Tibial nerve (tissue), 4 donors: ENCODE results near the gene SH2D6. TPM values are rescaled to one million over a fixed set of nuclear protein-coding genes. Genes with fewer than 3 reads are reported as not detected.

Source experiments
- DNase-seq, 2 donors: peaks; one replicate each; pipeline ENCODE4 v3.0.0-alpha.2; 2019; ENCODE audit warnings: low spot score in 2 of 2
- H3K27ac ChIP-seq, 4 donors: fragments of 200-600 bp; sonication (generic) in 3 of 4; one replicate each; pipeline ENCODE4 v1.5.1; 2017 to 2019; ENCODE audit warnings: mild to moderate bottlenecking in 1 of 4
- H3K27me3 ChIP-seq, 2 donors: fragments of 200-600 bp; sonication (generic) in 1 of 2; one replicate each; pipeline versions ENCODE4 v1.5.1 to v1.6.0; 2017 to 2019
- H3K36me3 ChIP-seq, 3 donors: fragments of 200-600 bp; sonication (generic); one replicate each; pipeline ENCODE4 v1.5.1; 2018 to 2019
- H3K4me1 ChIP-seq, 4 donors: fragments of 200-600 bp; sonication (generic) in 3 of 4; one replicate each; pipeline ENCODE4 v1.5.1; 2017 to 2019
- H3K4me3 ChIP-seq, 4 donors: fragments of 200-600 bp; sonication (generic) in 3 of 4; one replicate each; pipeline ENCODE4 v1.5.1; 2017 to 2019; ENCODE audit warnings: mild to moderate bottlenecking in 1 of 4, moderate library complexity in 1 of 4
- H3K9me3 ChIP-seq, 4 donors: fragments of 200-600 bp; sonication (generic) in 3 of 4; one replicate each; pipeline ENCODE4 v1.5.1; 2017 to 2019
- CTCF ChIP-seq, 5 experiments: fragments of 200-600 bp in 3 of 5; fragments of 450-650 bp in 2 of 5; sonication (generic) in 3 of 5; IDR thresholded peaks; one replicate each; pipeline ENCODE4 v1.5.1; 2016 to 2019; ENCODE audit warnings: antibody characterized with exemption in 5 of 5, mild to moderate bottlenecking in 3 of 5, moderate library complexity in 2 of 5
- EP300 ChIP-seq, 2 donors: sonication (generic); formaldehyde crosslinking; IDR thresholded peaks; one replicate each; pipeline ENCODE4 v1.6.1; 2017; ENCODE audit warnings: antibody characterized with exemption in 2 of 2, mild to moderate bottlenecking in 1 of 2
- POLR2A ChIP-seq, 2 donors: fragments of 450-650 bp; IDR thresholded peaks; one replicate each; pipeline ENCODE4 v1.6.1; 2017; ENCODE audit warnings: antibody characterized with exemption in 2 of 2, mild to moderate bottlenecking in 2 of 2, moderate library complexity in 2 of 2
- WGBS, 2 donors: methylation state at CpG; one replicate each; pipeline ENCODE4 v1.1.5; 2018; 5-methylcytosine and 5-hydroxymethylcytosine counted together
- total RNA-seq, 4 donors: library from RNA; depleted of rRNA; stranded (reverse); fragments of >200 nt; gene quantifications; one replicate each; pipeline ENCODE4 v1.1.0, GENCODE V29; 2016

SH2D6 gene
- total RNA-seq, 4 donors from 2014 or later: 1.1 TPM; not detected in 3

- Histone ChIP-seq H3K27me3 (no peaks in the 10 kb centered on the region), H3K9me3 (no peaks in the 10 kb centered on the region), H3K27ac (peak overlapping the region in 3 of 4 donors; percentile 12 to 55 (median 51)), H3K4me3 (no peak overlapping the region), H3K36me3 (no peaks in the 10 kb centered on the region), H3K4me1 (peaks cover 0 to 7% (median 2%) of the 10 kb centered on the region in 4 donors)
- TF ChIP-seq EP300 (IDR thresholded peaks at IDR 0.05): no peak
- TF ChIP-seq POLR2A (IDR thresholded peaks at IDR 0.05): no peak
- no peak for TF ChIP-seq CTCF (IDR thresholded peaks at IDR 0.05)
- 59 to 79% methylated on average over 11 of the region's 14 CpGs for WGBS, 2 donors
- DNase-seq: no peak
These were observed 28.0 kb downstream of the SH2D6 start for GRCh38 chr2:85446296-85447221.

DNA sequence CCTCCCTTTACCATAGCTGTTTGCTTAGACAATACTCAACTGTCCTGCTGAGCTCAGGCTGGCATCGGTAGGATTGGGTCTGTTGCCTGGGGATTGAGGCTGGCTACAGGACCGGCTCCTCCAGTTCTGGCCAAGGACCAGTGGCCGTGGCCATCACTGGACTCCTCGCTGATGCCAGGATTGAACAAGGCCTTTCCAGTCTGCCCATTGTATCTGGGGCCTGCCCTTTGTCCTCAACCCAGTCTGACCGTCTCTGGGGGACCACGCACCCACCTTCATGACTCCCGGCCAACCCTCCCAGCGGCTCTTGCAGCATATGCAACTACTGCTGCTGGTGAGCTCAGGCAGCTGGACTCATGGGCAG is 28.7 kb downstream of the SH2D6 start:
- Histone ChIP-seq H3K4me3 (no peak overlapping the region), H3K9me3 (no peaks in the 10 kb centered on the region), H3K4me1 (peaks cover 0 to 7% (median 2%) of the 10 kb centered on the region in 4 donors), H3K27ac (no peak overlapping the region), H3K36me3 (no peaks in the 10 kb centered on the region), H3K27me3 (no peaks in the 10 kb centered on the region)
- DNase-seq: no peak
- 66 to 85% methylated on average over 8 of the region's 8 CpGs for WGBS, 2 donors
- TF ChIP-seq POLR2A (IDR thresholded peaks at IDR 0.05) (no peak), CTCF (IDR thresholded peaks at IDR 0.05) (no peak), EP300 (IDR thresholded peaks at IDR 0.05) (no peak)

DNA sequence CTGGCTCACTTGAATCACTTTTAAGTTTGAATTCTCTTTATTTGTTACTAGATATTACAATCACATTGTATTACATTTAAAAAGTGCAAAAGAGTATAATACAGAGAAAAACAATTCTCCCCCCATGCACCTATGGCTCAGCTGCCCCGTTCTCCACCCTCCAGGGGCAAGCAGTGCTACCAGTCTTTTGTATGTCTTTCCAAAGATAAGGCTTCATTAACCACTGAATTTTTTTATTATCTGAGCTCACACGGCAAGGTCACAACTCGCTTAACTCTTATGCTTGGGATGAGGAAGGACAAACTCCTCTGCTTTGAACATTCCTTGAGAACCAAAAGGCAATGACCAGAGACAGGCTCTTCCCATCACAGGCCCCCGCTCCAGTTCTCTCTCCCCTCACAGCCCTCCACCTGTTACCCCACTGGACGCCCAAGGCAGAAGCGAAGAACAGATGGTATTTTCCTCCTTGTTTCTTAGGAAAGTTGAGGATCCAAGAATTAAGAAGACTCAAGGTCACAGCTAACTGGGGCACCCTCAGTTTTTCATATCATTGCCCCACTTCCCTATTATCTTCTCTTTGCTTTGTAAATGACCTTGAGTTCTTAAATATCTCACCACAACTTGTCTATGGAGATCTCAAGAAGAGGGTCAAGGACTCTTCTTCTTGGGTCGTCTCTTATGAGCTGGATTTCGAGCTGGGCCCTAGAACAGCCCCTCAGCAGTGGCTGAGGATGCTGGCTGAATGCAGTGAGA is 30.1 kb downstream of the SH2D6 start:
- Histone ChIP-seq H3K27me3 (no peaks in the 10 kb centered on the region), H3K36me3 (no peaks in the 10 kb centered on the region), H3K27ac (no peak overlapping the region), H3K4me1 (peaks cover 0 to 7% (median 2%) of the 10 kb centered on the region in 4 donors), H3K9me3 (no peaks in the 10 kb centered on the region), H3K4me3 (no peak overlapping the region)
- no peak for DNase-seq
- no peak for TF ChIP-seq POLR2A (IDR thresholded peaks at IDR 0.05)
- TF ChIP-seq EP300 (IDR thresholded peaks at IDR 0.05): no peak
- no peak for TF ChIP-seq CTCF (IDR thresholded peaks at IDR 0.05)
- 91 to 92% methylated on average over 8 of the region's 8 CpGs for WGBS, 2 donors

GRCh38 chr2:85449214-85449588 is 30.7 kb downstream of the SH2D6 start:
- Histone ChIP-seq H3K27ac (no peak overlapping the region), H3K4me3 (no peak overlapping the region), H3K9me3 (no peaks in the 10 kb centered on the region), H3K4me1 (peaks cover 0 to 7% (median 2%) of the 10 kb centered on the region in 4 donors), H3K36me3 (no peaks in the 10 kb centered on the region), H3K27me3 (no peaks in the 10 kb centered on the region)
- TF ChIP-seq CTCF (IDR thresholded peaks at IDR 0.05) (no peak), POLR2A (IDR thresholded peaks at IDR 0.05) (no peak), EP300 (IDR thresholded peaks at IDR 0.05) (no peak)
- DNase-seq: no peak
- 82 to 83% methylated on average over 7 of the region's 7 CpGs for WGBS, 2 donors

- DNase-seq: no peak
- Histone ChIP-seq H3K27ac (no peak overlapping the region), H3K4me1 (no peaks in the 10 kb centered on the region), H3K9me3 (no peaks in the 10 kb centered on the region), H3K36me3 (no peaks in the 10 kb centered on the region), H3K4me3 (no peak overlapping the region), H3K27me3 (no peaks in the 10 kb centered on the region)
- TF ChIP-seq POLR2A (IDR thresholded peaks at IDR 0.05): no peak
- TF ChIP-seq CTCF (IDR thresholded peaks at IDR 0.05): no peak
- WGBS, 2 donors: 79 to 100% methylated on average over 1 of the region's 1 CpG
These were observed 33.7 kb downstream of the SH2D6 start for GRCh38 chr2:85452237-85452636.
